HepG2 (cell line): ENCODE measurements around the gene FAM171A2. TPM values are rescaled to one million over a fixed set of nuclear protein-coding genes. Genes with fewer than 3 reads are reported as not detected.
A peak's percentile ranks its signal among the peaks of the same experiment; 100 is the strongest.

ENCODE experiments used
- ATF7 ChIP-seq, 2 experiments: fragments of 450-650 bp in 1 of 2; sonication (generic) in 1 of 2; formaldehyde crosslinking in 1 of 2; IDR thresholded peaks; 2 replicates each; pipeline versions ENCODE4 v1.4.0 to v1.6.1; 2016 to 2020; ENCODE audit warnings: antibody characterized with exemption in 1 of 2, mild to moderate bottlenecking in 1 of 2, missing genetic modification reagents in 1 of 2
- ATF7-NPFF ChIP-seq: sonication (generic); formaldehyde crosslinking; IDR thresholded peaks from 2 replicates; pipeline ENCODE4 v1.8.1; 2023; ENCODE audit warnings: mild to moderate bottlenecking, low read depth, missing genetic modification reagents, moderate library complexity
- CENPX ChIP-seq: sonication (generic); formaldehyde crosslinking; IDR thresholded peaks from 2 replicates; pipeline ENCODE4 v1.9.0; 2021; ENCODE audit warnings: mild to moderate bottlenecking, missing genetic modification reagents, moderate library complexity
- HDAC2 ChIP-seq: sonication (generic); formaldehyde crosslinking; IDR thresholded peaks from 2 replicates; pipeline ENCODE4 v1.4.0; 2020; ENCODE audit warnings: missing genetic modification reagents
- HMG20A ChIP-seq: IDR thresholded peaks from 2 replicates; pipeline ENCODE4 v1.6.1; 2016; ENCODE audit warnings: borderline replicate concordance
- KDM2A ChIP-seq: sonication (generic); formaldehyde crosslinking; IDR thresholded peaks from 2 replicates; pipeline ENCODE4 v1.4.0; 2020; ENCODE audit warnings: low read depth, missing genetic modification reagents, borderline replicate concordance
- KLF12 ChIP-seq: sonication (generic); formaldehyde crosslinking; IDR thresholded peaks from 2 replicates; pipeline ENCODE4 v1.4.0; 2020; ENCODE audit warnings: missing genetic modification reagents, borderline replicate concordance
- MEIS2 ChIP-seq: sonication (generic); formaldehyde crosslinking; IDR thresholded peaks from 2 replicates; pipeline ENCODE4 v1.9.0; 2021; ENCODE audit warnings: mild to moderate bottlenecking, missing genetic modification reagents
- MTA3 ChIP-seq: sonication (generic); formaldehyde crosslinking; IDR thresholded peaks from 2 replicates; pipeline ENCODE4 v1.4.0; 2020; ENCODE audit warnings: missing genetic modification reagents
- NFE2 ChIP-seq: sonication (generic); formaldehyde crosslinking; IDR thresholded peaks from 2 replicates; pipeline ENCODE4 v1.4.0; 2020; ENCODE audit warnings: missing genetic modification reagents
- PHF5A ChIP-seq: IDR thresholded peaks from one replicate; pipeline ENCODE4 v1.6.1; 2018; ENCODE audit warnings: low read depth, missing genetic modification reagents; ENCODE audit not compliant: unreplicated experiment
- RAD21 ChIP-seq: fragments of 450-650 bp; formaldehyde crosslinking; IDR thresholded peaks from 2 replicates; pipeline ENCODE4 v1.5.0; 2020; ENCODE audit warnings: mild to moderate bottlenecking
- SMAD3 ChIP-seq: sonication (generic); formaldehyde crosslinking; IDR thresholded peaks from 2 replicates; pipeline ENCODE4 v1.4.0; 2020; ENCODE audit warnings: missing genetic modification reagents
- SMYD3 ChIP-seq: sonication (generic); formaldehyde crosslinking; IDR thresholded peaks from 2 replicates; pipeline ENCODE4 v1.8.1; 2023; ENCODE audit warnings: mild to moderate bottlenecking, missing genetic modification reagents
- SP1 ChIP-seq, 2 experiments: fragments of 450-650 bp in 1 of 2; sonication (generic) in 1 of 2; formaldehyde crosslinking in 1 of 2; IDR thresholded peaks; 2 replicates each; pipeline versions ENCODE4 v1.4.0 to v1.6.1; 2016 to 2020; ENCODE audit warnings: missing genetic modification reagents in 1 of 2
- SYNCRIP ChIP-seq: fragments of 200-400 bp; formaldehyde crosslinking; IDR thresholded peaks from 2 replicates; pipeline ENCODE4 v1.6.1; 2018; ENCODE audit warnings: mild to moderate bottlenecking, low read depth, low read length; ENCODE audit not compliant: insufficient read depth
- ZNF224 ChIP-seq: sonication (generic); formaldehyde crosslinking; IDR thresholded peaks from 2 replicates; pipeline ENCODE4 v1.5.0; 2020; ENCODE audit warnings: mild to moderate bottlenecking, missing genetic modification reagents
- ZNF24 ChIP-seq: fragments of 450-650 bp; IDR thresholded peaks from 2 replicates; pipeline ENCODE4 v1.6.1; 2017; ENCODE audit warnings: antibody characterized with exemption, mild to moderate bottlenecking
- ZNF274 ChIP-seq: sonication (generic); formaldehyde crosslinking; IDR thresholded peaks from 2 replicates; pipeline ENCODE4 v1.5.1; 2020; ENCODE audit warnings: mild to moderate bottlenecking, missing genetic modification reagents
- ZNF350 ChIP-seq: sonication (generic); formaldehyde crosslinking; IDR thresholded peaks from 2 replicates; pipeline ENCODE4 v1.4.0; 2020; ENCODE audit warnings: mild to moderate bottlenecking, low read depth, missing genetic modification reagents, borderline replicate concordance
- ZNF496 ChIP-seq: sonication (generic); formaldehyde crosslinking; IDR thresholded peaks from 2 replicates; pipeline ENCODE4 v1.8.1; 2023; ENCODE audit warnings: mild to moderate bottlenecking, moderate library complexity, missing genetic modification reagents; ENCODE audit not compliant: insufficient replicate concordance
- ZNF746 ChIP-seq: sonication (generic); formaldehyde crosslinking; IDR thresholded peaks from 2 replicates; pipeline ENCODE4 v1.8.0; 2022; ENCODE audit warnings: mild to moderate bottlenecking, missing genetic modification reagents
- ZNF772 ChIP-seq: sonication (generic); formaldehyde crosslinking; IDR thresholded peaks from 2 replicates; pipeline ENCODE4 v1.5.0; 2020; ENCODE audit warnings: mild to moderate bottlenecking, missing genetic modification reagents
- polyA plus RNA-seq, 8 experiments: library from polyadenylated mRNA; depleted of rRNA in 3 of 8; stranded (reverse) in 7 of 8; unstranded in 1 of 8; fragments of >200 nt; fragmentation: Illumina TruSeq in 4 of 8; extraction: Trizol in 4 of 8; gene quantifications; 2 replicates each; pipeline versions ENCODE4 v1.2.1 to v1.2.3, GENCODE V29; 2011 to 2016; ENCODE audit warnings: low read depth in 4 of 8, missing spikeins in 1 of 8, mixed read lengths in 1 of 8; ENCODE audit not compliant: insufficient read depth in 1 of 8
- total RNA-seq, 5 experiments: library from RNA; depleted of rRNA; stranded (reverse); fragments of >200 nt; fragmentation: Illumina TruSeq; extraction: Trizol; gene quantifications; 2 replicates each; pipeline ENCODE4 v1.2.3, GENCODE V29; 2016; ENCODE audit warnings: low read depth in 1 of 5
- TF ChIP-seq, protein P1 (sequence below): sonication (generic); formaldehyde crosslinking; IDR thresholded peaks from 2 replicates; pipeline ENCODE4 v1.8.1; 2022; ENCODE audit warnings: mild to moderate bottlenecking, missing genetic modification reagents
- TF ChIP-seq, protein P2 (sequence below): sonication (generic); formaldehyde crosslinking; IDR thresholded peaks from 2 replicates; pipeline ENCODE4 v1.8.1; 2023; ENCODE audit warnings: missing genetic modification reagents, mild to moderate bottlenecking, borderline replicate concordance
- TF ChIP-seq, protein P3 (sequence below): sonication (generic); formaldehyde crosslinking; conservative IDR thresholded peaks from 2 replicates; pipeline ENCODE4 v1.4.0; 2020; ENCODE audit warnings: missing genetic modification reagents

The FAM171A2 gene
- total and polyA plus RNA-seq, 2 of the 13 experiments (the other 11 are each of a cell fraction or from before 2014, with no cell fraction given) = 1.8 to 3.6 TPM

DNA sequence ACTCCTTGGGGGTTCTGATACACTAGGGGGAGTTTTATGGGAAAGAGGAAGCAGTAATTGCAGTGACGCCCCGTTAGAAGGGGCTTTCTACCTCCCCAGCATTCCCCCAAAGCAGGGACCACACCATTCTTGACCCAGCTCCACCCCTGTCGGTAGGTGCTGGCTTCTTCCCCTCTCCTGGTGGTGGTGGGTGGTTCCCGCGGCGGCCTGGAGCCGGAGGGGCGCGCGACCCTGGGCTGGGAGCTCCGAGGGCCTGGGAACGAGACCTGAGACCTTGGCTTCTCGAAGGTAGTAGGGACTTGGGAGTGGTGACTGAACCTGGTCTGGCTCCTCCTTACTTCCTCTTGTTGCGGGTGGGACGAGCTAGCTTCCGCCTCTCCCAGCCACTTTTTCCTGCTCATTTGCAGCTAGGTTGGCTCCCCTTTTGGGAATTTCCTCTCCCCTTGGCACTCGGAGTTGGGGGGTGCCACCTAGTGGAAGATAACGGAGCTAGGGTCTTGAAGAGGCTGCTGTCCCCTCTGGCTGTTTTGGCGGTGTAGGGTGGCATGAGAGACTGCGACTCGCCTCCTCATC lies 18.1 kb downstream of the FAM171A2 start (continued):
- TF ChIP-seq ZNF224 (CRISPR knock-in tag) = no peak
- TF ChIP-seq SYNCRIP = no peak
- TF ChIP-seq MEIS2 (CRISPR knock-in tag) = no peak
- no peak for TF ChIP-seq SP1 (IDR thresholded peaks at IDR 0.05)
- no peak for TF ChIP-seq SP1 (CRISPR knock-in tag; IDR thresholded peaks at IDR 0.05)
- TF ChIP-seq ATF7 (IDR thresholded peaks at IDR 0.05) = no peak
- 0 out of 2 replicates have a peak, but pooled peaks have one; percentile 1 for TF ChIP-seq ATF7 (CRISPR knock-in tag; IDR thresholded peaks at IDR 0.05)
- no peak for TF ChIP-seq KDM2A (CRISPR knock-in tag)
- TF ChIP-seq NFE2 = no peak
- no peak for TF ChIP-seq ZNF496 (CRISPR knock-in tag)
- TF ChIP-seq ZNF274 (CRISPR knock-in tag) = no peak; the same call in 1 of the 2 replicates
- TF ChIP-seq HDAC2 = no peak
- TF ChIP-seq KLF12 (CRISPR knock-in tag) = no peak
- TF ChIP-seq, protein P1, sequence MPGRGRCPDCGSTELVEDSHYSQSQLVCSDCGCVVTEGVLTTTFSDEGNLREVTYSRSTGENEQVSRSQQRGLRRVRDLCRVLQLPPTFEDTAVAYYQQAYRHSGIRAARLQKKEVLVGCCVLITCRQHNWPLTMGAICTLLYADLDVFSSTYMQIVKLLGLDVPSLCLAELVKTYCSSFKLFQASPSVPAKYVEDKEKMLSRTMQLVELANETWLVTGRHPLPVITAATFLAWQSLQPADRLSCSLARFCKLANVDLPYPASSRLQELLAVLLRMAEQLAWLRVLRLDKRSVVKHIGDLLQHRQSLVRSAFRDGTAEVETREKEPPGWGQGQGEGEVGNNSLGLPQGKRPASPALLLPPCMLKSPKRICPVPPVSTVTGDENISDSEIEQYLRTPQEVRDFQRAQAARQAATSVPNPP (CRISPR knock-in tag) = no peak
- TF ChIP-seq ZNF772 (CRISPR knock-in tag) = peak; percentile 60; the same call in 1 of the 2 replicates
- TF ChIP-seq PHF5A (CRISPR knock-in tag) = no peak
- TF ChIP-seq, protein P2, sequence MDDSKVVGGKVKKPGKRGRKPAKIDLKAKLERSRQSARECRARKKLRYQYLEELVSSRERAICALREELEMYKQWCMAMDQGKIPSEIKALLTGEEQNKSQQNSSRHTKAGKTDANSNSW (CRISPR knock-in tag) = no peak
- TF ChIP-seq ZNF746 (CRISPR knock-in tag) = no peak
- TF ChIP-seq, protein P3, sequence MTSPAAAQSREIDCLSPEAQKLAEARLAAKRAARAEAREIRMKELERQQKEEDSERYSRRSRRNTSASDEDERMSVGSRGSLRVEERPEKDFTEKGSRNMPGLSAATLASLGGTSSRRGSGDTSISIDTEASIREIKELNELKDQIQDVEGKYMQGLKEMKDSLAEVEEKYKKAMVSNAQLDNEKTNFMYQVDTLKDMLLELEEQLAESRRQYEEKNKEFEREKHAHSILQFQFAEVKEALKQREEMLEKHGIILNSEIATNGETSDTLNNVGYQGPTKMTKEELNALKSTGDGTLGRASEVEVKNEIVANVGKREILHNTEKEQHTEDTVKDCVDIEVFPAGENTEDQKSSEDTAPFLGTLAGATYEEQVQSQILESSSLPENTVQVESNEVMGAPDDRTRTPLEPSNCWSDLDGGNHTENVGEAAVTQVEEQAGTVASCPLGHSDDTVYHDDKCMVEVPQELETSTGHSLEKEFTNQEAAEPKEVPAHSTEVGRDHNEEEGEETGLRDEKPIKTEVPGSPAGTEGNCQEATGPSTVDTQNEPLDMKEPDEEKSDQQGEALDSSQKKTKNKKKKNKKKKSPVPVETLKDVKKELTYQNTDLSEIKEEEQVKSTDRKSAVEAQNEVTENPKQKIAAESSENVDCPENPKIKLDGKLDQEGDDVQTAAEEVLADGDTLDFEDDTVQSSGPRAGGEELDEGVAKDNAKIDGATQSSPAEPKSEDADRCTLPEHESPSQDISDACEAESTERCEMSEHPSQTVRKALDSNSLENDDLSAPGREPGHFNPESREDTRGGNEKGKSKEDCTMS (CRISPR knock-in tag) = no peak
- TF ChIP-seq SMAD3 (CRISPR knock-in tag) = no peak
- peak; percentile 63; the same call in 1 of the 2 replicates for TF ChIP-seq ZNF350 (CRISPR knock-in tag)
- TF ChIP-seq SMYD3 = no peak
- TF ChIP-seq CENPX (CRISPR knock-in tag) = no peak
- TF ChIP-seq ATF7-NPFF (CRISPR knock-in tag) = no peak
- TF ChIP-seq MTA3 (CRISPR knock-in tag) = no peak
- TF ChIP-seq HMG20A (CRISPR knock-in tag) = 0 out of 2 replicates have a peak, but pooled peaks have one; percentile 3
- peak; percentile 58 for TF ChIP-seq RAD21 (CRISPR knock-in tag)
- no peak for TF ChIP-seq ZNF24
